HG03159 (cell line): Measurements from ENCODE around the gene FAM89B.

Experiments used
- ATAC-seq: cut with Tn5 transposase; IDR thresholded peaks from one replicate; pipeline ENCODE4 v1.9.1; 2021; ENCODE audit warnings: mild to moderate bottlenecking, moderate library complexity; ENCODE audit not compliant: unreplicated experiment

Gene FAM89B

DNA sequence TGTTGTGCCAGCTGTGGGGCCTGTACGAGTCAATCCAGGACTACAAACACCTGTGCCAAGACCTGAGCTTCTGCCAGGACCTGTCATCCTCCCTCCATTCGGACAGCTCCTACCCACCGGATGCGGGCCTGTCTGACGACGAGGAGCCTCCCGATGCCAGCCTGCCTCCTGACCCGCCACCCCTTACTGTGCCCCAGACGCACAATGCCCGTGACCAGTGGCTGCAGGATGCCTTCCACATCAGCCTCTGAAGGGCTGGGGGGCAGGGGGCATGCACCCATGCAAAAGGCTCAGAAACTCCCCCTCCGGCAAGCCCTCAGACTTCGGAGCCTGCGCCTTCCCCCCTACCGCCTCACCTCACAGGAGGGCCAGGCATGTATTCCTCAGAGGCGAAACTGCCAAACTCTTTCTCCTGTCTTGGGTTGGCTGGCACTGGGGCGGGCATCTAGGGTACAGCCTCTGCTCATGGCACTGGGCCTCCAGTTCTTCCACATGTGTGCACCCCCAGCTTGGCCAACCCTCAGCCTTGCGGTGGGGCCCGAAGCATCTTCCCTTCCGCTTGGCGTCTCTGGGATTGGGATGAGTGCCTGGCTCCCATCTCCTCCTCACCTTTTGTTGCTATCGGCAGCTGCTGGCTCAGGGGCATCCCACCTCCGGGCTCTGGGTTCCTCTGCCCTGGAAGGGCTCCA is 1.2 kb downstream of the FAM89B start:
- no peak for ATAC-seq

DNA sequence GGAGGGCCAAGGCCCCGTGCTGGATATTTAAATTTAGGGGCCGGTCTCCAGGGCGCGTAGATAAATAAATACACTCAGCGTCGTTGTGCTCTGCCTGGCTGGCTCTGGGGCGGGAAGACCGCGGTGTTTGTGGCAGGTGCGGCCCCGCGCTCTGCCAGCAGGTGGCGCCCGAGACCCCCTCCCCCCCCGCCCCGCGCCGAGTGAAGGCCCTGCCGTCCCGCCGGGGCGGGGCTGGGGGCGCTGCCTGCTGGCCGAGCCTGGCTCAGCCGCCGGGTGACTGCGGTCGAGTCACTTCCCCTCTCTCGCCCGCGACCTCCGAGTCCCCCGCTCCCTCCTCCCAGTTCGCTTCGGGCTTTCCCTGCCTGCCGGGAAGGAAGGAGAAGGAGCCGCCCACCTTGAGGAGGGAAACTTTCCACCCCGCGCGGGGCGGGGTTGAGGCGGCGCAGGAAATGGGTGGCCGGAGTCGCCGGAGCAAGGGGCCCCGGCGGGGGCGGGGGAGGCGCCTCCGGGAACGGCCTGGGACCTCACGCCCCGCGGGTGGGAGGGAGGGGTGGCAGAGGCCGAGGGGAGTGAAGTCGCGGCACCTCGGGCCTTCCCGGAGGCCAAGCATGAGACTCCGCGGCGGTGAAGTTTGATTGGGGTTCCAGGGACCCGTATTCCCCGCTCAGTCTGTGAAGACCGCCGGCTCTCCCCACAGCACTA is 1.9 kb downstream of the FAM89B start:
- ATAC-seq: peak; percentile 37

DNA sequence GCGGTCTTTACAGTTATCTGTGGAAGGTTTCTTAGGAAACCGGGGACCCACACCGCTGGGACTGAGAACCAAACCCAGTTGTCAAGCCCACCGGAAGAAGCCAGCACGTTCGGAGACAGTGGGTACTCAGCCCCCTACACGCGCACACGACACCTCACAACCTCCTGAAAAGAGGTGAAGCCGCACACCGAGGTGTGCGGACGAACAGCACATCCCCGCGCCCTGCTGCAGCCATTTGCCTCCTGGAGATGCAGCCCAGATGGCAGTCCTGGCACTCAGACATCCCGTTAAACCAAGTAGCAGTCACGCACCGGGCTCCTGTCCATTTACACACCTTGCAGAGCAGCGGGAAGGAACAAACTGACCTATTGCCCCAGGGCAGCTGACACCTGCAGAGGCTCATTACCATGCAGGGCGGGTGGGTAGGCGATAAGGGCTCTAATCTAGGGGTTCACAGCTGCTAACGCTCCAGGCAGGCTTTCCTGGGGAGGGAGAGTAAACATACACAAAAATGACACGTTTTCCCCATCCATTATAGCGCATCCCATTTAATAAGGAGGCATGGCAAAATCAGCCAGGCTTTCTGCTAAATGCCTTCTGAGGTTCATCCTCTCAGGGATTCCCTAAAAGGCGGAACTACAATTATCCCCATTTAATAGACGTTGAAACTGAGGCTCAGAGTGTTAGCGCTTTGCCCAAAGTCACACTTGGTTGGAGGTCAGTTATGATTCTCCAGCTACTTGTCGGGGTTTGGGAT is 2.7 kb downstream of the FAM89B start:
- ATAC-seq: no peak

DNA sequence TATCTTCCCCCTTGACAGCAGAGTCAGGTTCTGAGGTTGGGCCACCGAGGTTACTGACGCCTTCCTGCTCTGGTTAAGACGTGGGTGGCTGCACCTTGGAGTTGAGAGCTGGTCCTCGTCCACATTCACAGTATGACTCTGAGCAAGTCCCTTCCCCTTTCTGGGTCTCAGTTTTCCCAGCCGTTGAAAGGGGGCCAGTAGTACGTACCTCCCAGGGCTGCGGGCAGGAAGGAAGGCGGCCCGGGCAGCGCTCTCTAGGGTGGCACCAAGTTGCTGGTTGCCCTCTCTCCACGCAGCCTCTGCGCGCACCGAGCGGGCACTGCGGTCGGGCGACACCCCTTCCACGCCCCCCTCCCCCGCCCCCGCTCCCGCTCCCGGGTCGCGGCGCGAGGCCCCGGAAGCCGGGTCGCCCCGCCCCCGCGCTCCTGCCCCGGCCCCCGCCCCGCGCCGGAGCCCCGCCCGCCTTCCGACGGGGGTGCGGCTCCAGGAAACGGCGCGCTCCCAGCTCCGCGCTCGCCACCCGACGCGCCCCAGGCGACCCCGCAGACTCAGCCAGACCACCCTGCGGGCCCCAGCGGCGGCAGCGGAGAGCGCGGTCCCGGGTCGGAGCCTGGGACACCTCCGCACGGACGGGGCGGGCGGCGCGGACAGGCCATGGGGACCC is 3.4 kb downstream of the FAM89B start, which contains the start of gene EHBP1L1:
TSS of gene EHBP1L1 (plus strand) at position 486 of the 664 bp plus-strand sequence. CDS start 250 bp downstream, outside the sequence.
- no peak for ATAC-seq

DNA sequence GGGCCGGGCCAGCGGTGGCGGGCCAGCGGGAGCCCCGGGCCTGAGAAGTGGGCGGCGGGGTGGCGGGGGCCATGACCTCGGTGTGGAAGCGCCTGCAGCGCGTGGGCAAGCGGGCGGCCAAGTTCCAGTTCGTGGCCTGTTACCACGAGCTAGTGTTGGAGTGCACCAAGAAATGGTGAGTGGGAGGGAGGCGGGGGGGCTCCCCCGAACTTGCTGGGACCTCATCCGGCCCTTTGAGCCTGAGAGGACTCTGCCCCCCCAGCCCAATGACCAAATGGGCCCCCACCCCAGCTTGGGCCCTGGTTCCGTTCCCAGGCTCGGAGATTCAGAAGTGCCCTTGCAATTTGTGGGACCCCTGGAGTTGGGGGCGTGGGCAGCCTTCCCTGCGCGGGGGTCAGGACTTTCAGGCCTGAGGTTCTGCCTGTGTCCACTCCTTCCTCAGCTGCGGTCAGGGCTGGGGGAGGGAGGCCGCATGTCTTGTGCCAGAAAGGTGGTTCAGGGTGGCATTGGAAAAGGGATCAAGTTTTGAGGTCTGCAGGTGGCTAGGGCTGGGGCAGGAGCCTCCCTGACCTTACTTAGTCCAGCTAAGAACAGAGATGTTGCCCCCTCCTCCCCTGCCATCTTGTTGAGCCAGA is 4.0 kb downstream of the FAM89B start:
- no peak for ATAC-seq

DNA sequence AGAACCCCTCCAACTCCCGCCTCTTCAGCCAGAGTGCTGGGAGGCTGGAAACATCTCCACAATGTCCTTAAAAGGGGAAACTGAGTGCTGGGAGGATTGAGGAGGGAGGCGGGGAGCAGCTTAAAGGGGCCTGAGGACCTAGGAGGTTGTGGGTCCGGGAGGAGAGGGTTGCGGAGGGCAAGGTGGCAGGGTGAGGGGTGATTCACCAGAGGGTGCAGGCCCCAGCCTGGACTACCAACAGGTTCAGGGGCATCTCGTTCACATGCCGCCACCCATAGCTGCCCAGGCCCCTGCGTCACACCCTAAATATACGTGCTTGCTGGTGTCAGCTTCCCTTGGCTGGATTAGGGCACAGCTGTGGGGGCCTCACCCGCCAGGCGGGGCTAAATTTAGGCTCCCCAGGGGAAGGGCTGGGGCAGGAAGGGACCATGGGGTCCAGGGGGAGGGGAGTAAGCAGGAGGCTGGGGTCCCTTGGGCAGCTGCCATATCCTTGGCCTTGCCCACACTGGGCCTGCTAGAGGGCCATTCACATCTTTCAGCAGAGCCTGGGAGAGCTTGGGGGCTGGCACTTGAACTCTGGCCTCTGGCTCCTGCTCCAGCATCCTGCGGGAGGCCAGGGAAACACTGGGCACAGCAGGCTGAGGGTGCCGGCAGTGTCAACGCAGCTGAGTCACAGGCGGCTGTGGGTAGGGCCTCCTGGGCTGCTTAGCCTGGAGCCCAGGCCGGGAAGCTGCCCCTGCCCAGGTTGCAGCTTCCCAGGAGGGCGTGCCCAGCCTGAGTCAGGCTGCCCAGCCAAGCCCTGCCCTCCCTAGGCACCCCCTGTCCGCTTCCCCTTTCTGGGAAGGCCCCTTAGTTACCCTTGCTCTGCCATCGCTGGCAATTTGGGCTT is 4.8 kb downstream of the FAM89B start:
- no peak for ATAC-seq

DNA sequence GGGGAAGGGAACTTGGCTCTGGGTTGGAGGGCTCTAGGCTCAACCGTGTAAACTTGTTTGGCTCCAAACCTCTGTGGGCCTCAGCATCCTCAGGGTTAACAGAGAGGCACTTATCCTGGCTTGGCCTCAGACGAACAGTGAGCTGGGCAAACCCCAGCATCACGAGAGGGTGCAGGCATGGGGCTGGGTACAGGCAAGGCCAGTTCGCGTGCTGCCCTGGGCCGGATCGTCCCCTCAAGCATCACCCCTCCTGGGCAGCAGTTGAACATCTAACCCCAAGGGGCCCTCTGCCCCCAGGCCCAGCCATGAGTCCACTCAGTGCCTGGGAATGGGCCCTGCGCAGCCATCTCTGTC is 5.4 kb downstream of the FAM89B start:
- no peak for ATAC-seq

DNA sequence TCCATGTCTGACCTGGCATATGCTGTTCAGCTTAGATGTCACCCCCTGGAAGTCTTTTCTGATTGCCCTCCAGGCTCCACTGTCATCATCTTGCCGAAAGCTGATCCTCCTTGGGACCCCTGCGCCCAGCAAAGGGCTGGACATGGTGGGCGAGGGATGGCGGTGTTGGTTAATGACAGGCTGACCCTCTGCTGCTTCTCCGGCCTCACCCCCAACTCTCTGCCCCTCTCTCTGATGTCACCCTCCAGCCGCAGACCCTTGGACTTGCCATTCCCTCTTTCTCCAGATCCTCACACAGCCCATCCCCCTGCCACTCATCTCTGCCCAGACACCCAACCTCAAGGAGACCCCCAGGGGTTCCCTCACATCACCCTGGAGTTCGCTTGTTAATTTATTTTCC is 5.8 kb downstream of the FAM89B start:
- no peak for ATAC-seq

DNA sequence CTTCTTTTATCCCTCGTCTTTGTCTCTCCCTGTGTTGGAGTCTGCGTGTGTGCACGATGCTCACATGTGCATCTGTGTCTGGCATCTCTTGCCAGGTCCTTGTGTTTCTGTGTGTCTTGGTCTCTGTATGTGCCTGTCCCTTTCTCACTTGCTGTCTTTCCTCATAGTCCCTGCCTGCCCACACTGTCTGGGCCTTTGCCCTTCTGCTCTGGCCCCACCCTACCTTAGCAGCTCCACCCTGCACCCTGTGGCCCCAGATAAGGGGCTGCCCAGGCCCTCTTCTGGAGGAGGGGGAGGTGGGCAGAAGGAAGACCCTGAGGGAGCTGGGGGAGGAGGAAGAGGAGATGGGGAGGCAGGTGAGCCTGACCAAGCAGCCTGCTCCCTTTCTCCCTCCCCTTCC is 6.3 kb downstream of the FAM89B start:
- no peak for ATAC-seq

DNA sequence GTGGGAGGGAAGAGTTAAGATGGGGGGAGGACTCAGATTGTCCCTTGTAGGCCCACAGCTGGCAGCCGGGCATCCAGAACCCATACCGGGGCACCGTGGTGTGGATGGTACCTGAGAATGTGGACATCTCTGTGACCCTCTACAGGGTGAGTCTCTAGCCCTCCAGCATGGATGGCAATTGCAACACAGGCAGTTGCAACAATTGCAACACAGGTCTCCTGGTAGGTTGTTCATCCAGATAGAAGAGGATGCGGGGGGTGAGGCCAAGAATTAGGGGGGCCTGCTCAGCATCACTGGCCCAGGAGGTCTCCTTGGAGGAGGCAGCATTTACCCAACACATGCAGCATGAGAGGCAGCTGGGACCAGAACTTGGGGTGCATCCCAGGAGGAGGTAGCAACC is 7.0 kb downstream of the FAM89B start:
- no peak for ATAC-seq

DNA sequence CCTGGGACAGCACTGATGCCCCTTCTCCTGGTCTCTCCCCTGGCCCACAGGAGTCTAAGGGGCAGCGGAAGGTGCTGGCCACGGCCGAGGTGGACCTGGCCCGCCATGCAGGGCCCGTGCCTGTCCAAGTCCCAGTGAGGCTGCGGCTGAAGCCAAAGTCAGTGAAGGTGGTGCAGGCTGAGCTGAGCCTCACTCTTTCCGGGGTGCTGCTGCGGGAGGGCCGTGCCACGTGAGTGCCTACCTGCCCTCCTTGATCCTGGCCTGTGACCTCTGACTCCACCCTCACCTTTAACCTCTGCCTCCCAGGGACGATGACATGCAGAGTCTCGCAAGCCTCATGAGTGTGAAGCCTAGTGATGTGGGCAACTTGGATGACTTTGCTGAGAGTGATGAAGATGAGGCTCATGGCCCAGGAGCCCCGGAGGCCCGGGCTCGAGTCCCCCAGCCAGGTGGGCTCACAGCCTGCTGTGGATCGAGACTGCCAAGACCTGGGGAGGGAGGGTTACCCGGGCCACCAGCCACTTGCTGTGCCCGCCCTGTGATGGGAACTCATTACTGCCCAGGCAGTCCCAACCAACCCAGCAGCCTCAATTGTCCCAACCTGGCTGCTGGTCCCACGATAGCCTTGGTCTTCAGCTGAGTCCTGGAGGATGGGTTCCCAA is 7.8 kb downstream of the FAM89B start:
- no peak for ATAC-seq

DNA sequence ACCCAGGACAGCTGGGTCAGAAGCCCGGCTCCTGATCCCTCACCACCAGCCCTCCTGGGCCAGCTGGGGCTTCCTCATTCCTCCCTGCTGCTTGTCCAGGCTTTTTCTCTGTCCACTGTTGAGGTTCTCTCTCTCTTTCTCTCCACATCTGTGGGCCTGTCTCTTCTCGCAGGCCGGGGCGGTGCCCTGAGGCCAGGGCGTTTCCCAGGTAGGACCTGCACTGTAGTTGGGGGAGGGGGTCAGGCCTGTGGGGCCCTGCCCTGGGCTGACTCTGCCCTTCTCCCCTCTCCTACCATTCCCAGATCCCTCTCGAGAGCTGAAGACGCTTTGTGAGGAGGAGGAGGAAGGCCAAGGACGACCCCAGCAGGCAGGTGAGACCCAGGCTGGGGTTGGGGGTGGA is 8.4 kb downstream of the FAM89B start:
- ATAC-seq: no peak

DNA sequence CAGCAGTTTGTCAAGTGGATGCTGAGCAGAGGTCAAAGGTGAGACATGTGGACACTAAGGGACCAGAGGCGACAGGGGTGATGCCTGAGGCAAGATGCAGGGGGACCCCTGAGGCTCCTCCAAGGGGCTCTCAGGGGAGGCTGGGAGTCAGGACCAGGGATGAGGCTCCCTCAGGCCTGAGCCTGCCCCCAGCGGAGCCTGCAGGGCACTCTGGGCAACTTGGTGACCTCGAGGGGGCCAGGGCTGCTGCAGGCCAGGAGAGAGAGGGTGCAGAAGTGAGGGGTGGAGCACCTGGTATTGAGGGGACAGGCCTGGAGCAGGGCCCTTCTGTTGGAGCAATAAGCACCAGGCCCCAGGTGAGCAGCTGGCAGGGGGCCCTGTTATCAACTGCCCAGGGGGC is 9.6 kb downstream of the FAM89B start:
- ATAC-seq: no peak

DNA sequence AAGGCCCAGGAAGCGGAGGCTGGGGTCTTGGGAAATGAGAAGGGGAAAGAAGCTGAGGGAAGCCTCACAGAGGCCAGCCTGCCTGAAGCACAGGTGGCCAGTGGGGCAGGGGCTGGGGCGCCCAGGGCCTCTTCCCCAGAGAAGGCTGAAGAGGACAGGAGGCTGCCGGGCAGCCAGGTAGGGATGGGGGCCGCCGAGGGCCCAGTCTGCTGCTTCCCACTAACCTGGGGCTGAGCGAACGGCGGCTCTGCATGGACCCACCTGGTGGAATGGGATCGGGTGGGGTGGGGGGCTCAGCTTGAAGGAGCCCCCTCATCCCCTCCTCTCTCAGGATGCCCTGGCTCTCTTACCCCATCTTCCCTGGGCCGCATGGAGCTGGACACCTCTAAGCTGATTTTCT is 11.3 kb downstream of the FAM89B start:
- ATAC-seq: no peak

DNA sequence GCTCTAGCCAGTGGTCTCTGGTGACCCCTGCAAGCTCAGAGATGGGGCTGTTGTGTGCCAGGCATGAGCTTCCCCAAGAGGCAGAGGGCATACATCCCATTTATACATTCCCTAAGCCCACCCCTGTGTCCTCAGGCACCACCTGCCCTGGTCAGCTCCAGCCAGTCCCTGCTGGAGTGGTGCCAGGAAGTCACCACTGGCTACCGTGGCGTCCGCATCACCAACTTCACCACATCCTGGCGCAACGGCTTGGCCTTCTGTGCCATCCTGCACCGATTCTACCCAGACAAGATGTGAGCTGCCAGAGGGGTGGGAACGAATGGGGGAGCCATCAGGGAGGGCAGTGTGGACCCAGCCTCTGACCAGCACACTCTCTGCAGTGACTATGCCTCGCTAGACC is 11.8 kb downstream of the FAM89B start:
- ATAC-seq: no peak

DNA sequence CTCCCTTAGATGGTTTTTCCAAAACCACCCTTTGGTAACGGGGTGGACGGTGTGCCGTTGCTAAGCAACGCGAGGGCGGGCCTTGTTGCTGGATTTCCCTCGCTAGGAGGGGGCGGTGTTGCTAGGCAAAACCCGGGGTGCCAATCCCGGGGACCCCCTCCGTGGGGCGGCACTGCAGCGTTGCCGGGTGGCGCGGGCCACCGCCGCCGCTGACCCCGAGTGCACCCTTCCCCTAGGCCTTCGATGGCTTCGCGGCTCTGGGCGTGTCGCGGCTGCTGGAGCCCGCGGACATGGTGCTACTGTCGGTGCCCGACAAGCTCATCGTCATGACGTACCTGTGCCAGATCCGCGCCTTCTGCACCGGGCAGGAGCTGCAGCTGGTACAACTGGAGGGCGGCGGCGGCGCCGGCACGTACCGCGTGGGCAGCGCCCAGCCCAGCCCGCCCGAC is 12.4 kb downstream of the FAM89B start:
- no peak for ATAC-seq

DNA sequence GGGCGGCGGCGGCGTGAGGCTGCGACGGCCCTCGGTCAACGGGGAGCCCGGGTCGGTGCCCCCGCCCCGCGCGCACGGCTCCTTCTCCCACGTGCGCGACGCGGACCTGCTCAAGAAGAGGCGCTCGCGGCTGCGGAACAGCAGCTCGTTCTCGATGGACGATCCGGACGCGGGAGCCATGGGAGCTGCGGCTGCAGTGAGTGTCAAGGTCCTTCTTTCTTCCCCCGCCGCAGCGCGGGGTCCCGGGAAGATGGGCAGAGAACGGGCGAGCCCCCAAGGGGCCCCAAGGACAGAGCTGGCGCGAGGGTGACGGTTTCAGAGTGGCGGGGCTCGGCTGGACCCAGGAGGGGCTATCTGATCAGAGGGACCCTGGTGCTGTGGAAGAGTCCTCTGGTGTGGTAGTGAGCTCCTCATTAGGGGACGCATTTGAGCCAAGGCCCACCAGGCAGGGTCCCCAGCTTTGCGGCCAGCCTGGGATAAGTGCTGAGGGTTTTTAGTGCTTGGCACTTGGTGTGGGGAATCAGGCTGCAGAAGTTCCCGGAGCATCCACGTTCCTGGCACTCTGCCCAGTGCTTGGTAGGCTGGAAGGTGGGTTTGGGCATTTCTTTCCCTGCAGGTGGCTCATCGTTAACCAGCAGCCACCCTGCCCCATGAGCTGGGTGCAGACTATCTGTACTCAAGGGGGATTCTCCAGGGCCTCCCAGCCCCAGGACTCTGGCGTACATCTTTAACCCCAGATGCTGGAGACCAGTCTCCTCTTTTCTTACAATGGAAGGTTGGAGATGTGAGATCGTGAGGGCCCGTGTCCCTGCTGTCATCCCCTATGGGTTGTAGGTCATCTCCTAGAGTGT is 13.3 kb downstream of the FAM89B start:
- ATAC-seq: no peak

DNA sequence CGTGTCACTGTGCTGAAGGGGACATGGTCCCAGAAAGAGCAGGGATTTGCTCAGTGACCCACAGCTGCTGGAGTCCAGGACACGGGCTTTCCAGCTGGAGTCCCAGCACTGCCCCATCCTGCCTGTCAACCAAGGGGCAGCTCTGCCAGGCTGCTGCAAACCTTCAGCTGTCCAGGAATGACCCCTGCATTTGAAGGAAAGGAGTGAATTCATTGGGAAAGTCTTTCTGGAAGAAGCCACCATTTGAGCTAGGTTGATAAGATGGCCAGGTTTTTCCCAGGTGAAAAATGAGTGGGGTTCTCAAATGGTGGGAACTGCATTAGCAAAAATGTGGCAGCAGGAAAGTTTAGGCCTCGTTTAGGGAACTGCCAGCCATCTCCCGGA is 13.9 kb downstream of the FAM89B start:
- ATAC-seq: no peak

DNA sequence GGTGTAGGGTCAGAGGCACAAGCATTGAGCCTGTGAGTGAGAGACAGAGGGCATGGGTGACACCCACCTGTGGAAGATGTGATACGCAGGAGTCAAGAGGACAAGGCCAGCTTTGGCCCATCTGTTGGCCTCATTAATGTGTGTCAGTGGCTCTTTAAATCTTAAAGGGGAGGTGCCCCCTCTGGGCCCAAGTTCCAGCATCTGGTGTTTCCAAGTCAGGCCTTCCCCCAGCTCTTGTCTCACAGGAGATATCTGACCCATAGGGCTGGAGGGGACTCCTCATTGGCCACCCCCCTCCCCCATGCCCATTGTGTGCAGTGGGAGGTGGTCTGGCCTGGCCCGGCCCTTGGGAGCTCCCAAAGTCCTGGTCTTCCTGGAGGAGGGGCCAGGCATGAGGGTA is 14.3 kb downstream of the FAM89B start:
- no peak for ATAC-seq
